Neural cell (in vitro differentiated cells): ENCODE data around the gene CFAP221.

Experiments
- CTCF ChIP-seq: fragments of 450-650 bp; IDR thresholded peaks from 2 replicates; pipeline ENCODE4 v1.5.1; 2014; ENCODE audit warnings: antibody characterized with exemption, mild to moderate bottlenecking, moderate library complexity; ENCODE audit not compliant: poor library complexity, severe bottlenecking
- EZH2 ChIP-seq: fragments of 200-600, 300-800 bp; shearing (Covaris generic), sonication (generic); IDR thresholded peaks from 2 replicates; pipeline ENCODE4 v1.6.1; 2014; ENCODE audit warnings: antibody characterized with exemption, low read length, borderline replicate concordance, mild to moderate bottlenecking; ENCODE audit not compliant: insufficient read depth, poor library complexity, severe bottlenecking
- TAF1 ChIP-seq: IDR thresholded peaks from 2 replicates; pipeline ENCODE4 v1.6.1; 2012; ENCODE audit warnings: low read depth
- TF ChIP-seq, protein P1 (sequence below): IDR thresholded peaks from 2 replicates; pipeline ENCODE4 v1.6.1; 2012; ENCODE audit warnings: borderline replicate concordance

GRCh38 chr2:119644186-119644585 lies 99.9 kb downstream of the CFAP221 start:
- TF ChIP-seq EZH2, result no peak
- no peak for TF ChIP-seq CTCF
- TF ChIP-seq TAF1, result no peak
- TF ChIP-seq, protein P1, sequence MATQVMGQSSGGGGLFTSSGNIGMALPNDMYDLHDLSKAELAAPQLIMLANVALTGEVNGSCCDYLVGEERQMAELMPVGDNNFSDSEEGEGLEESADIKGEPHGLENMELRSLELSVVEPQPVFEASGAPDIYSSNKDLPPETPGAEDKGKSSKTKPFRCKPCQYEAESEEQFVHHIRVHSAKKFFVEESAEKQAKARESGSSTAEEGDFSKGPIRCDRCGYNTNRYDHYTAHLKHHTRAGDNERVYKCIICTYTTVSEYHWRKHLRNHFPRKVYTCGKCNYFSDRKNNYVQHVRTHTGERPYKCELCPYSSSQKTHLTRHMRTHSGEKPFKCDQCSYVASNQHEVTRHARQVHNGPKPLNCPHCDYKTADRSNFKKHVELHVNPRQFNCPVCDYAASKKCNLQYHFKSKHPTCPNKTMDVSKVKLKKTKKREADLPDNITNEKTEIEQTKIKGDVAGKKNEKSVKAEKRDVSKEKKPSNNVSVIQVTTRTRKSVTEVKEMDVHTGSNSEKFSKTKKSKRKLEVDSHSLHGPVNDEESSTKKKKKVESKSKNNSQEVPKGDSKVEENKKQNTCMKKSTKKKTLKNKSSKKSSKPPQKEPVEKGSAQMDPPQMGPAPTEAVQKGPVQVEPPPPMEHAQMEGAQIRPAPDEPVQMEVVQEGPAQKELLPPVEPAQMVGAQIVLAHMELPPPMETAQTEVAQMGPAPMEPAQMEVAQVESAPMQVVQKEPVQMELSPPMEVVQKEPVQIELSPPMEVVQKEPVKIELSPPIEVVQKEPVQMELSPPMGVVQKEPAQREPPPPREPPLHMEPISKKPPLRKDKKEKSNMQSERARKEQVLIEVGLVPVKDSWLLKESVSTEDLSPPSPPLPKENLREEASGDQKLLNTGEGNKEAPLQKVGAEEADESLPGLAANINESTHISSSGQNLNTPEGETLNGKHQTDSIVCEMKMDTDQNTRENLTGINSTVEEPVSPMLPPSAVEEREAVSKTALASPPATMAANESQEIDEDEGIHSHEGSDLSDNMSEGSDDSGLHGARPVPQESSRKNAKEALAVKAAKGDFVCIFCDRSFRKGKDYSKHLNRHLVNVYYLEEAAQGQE, result no peak
